Tibial nerve (tissue), 4 donors: ENCODE results near the gene BMPR1B. TPM values are rescaled to one million over a fixed set of nuclear protein-coding genes. Genes with fewer than 3 reads are reported as not detected.
A peak's percentile ranks its signal among the peaks of the same experiment; 100 is the strongest.

Experiments used
- DNase-seq, 2 donors: peaks; one replicate each; pipeline ENCODE4 v3.0.0-alpha.2; 2019; ENCODE audit warnings: low spot score in 2 of 2
- H3K27ac ChIP-seq, 4 donors: fragments of 200-600 bp; sonication (generic) in 3 of 4; one replicate each; pipeline ENCODE4 v1.5.1; 2017 to 2019; ENCODE audit warnings: mild to moderate bottlenecking in 1 of 4
- H3K27me3 ChIP-seq, 2 donors: fragments of 200-600 bp; sonication (generic) in 1 of 2; one replicate each; pipeline versions ENCODE4 v1.5.1 to v1.6.0; 2017 to 2019
- H3K36me3 ChIP-seq, 3 donors: fragments of 200-600 bp; sonication (generic); one replicate each; pipeline ENCODE4 v1.5.1; 2018 to 2019
- H3K4me1 ChIP-seq, 4 donors: fragments of 200-600 bp; sonication (generic) in 3 of 4; one replicate each; pipeline ENCODE4 v1.5.1; 2017 to 2019
- H3K4me3 ChIP-seq, 4 donors: fragments of 200-600 bp; sonication (generic) in 3 of 4; one replicate each; pipeline ENCODE4 v1.5.1; 2017 to 2019; ENCODE audit warnings: mild to moderate bottlenecking in 1 of 4, moderate library complexity in 1 of 4
- H3K9me3 ChIP-seq, 4 donors: fragments of 200-600 bp; sonication (generic) in 3 of 4; one replicate each; pipeline ENCODE4 v1.5.1; 2017 to 2019
- EP300 ChIP-seq, 2 donors: sonication (generic); formaldehyde crosslinking; IDR thresholded peaks; one replicate each; pipeline ENCODE4 v1.6.1; 2017; ENCODE audit warnings: antibody characterized with exemption in 2 of 2, mild to moderate bottlenecking in 1 of 2
- POLR2A ChIP-seq, 2 donors: fragments of 450-650 bp; IDR thresholded peaks; one replicate each; pipeline ENCODE4 v1.6.1; 2017; ENCODE audit warnings: antibody characterized with exemption in 2 of 2, mild to moderate bottlenecking in 2 of 2, moderate library complexity in 2 of 2
- WGBS, 2 donors: methylation state at CpG; one replicate each; pipeline ENCODE4 v1.1.5; 2018; 5-methylcytosine and 5-hydroxymethylcytosine counted together
- total RNA-seq, 4 donors: library from RNA; depleted of rRNA; stranded (reverse); fragments of >200 nt; gene quantifications; one replicate each; pipeline ENCODE4 v1.1.0, GENCODE V29; 2016
- TF ChIP-seq, protein P1 (sequence below), 5 experiments: fragments of 200-600 bp in 3 of 5; fragments of 450-650 bp in 2 of 5; sonication (generic) in 3 of 5; IDR thresholded peaks; one replicate each; pipeline ENCODE4 v1.5.1; 2016 to 2019; ENCODE audit warnings: antibody characterized with exemption in 5 of 5, mild to moderate bottlenecking in 3 of 5, moderate library complexity in 2 of 5

The BMPR1B gene
- total RNA-seq, 4 donors from 2014 or later: 9.3 to 32.1 (median 26.1) TPM

- no peak for DNase-seq
- Histone ChIP-seq H3K27me3 (no peaks in the 10 kb centered on the region), H3K36me3 (no peaks in the 10 kb centered on the region), H3K4me1 (peaks cover 0 to 26% (median 0%) of the 10 kb centered on the region in 4 donors), H3K27ac (peak overlapping the region in 3 of 4 donors; percentile 40 to 76 (median 65)), H3K9me3 (peaks cover 0 to 6% (median 0%) of the 10 kb centered on the region in 4 donors), H3K4me3 (no peak overlapping the region)
- no peak for TF ChIP-seq POLR2A (IDR thresholded peaks at IDR 0.05)
- TF ChIP-seq, protein P1, sequence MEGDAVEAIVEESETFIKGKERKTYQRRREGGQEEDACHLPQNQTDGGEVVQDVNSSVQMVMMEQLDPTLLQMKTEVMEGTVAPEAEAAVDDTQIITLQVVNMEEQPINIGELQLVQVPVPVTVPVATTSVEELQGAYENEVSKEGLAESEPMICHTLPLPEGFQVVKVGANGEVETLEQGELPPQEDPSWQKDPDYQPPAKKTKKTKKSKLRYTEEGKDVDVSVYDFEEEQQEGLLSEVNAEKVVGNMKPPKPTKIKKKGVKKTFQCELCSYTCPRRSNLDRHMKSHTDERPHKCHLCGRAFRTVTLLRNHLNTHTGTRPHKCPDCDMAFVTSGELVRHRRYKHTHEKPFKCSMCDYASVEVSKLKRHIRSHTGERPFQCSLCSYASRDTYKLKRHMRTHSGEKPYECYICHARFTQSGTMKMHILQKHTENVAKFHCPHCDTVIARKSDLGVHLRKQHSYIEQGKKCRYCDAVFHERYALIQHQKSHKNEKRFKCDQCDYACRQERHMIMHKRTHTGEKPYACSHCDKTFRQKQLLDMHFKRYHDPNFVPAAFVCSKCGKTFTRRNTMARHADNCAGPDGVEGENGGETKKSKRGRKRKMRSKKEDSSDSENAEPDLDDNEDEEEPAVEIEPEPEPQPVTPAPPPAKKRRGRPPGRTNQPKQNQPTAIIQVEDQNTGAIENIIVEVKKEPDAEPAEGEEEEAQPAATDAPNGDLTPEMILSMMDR (IDR thresholded peaks at IDR 0.05): no peak
- no peak for TF ChIP-seq EP300 (IDR thresholded peaks at IDR 0.05)
- 75 to 87% methylated on average over 1 of the region's 1 CpG for WGBS, 2 donors
Measured at GRCh38 chr4:94889523-94889922, 131.8 kb downstream of the BMPR1B start.

- H3K4me3 ChIP-seq: no peak overlapping the region
- peaks cover 0 to 30% (median under 1%) of the 10 kb centered on the region in 4 donors for H3K4me1 ChIP-seq
- H3K9me3 ChIP-seq: peaks cover 0 to 6% (median 0%) of the 10 kb centered on the region in 4 donors
- no peak for DNase-seq
- WGBS, 2 donors: 49 to 51% methylated on average over 3 of the region's 3 CpGs
- H3K27me3 ChIP-seq: no peaks in the 10 kb centered on the region
- TF ChIP-seq POLR2A (IDR thresholded peaks at IDR 0.05): no peak
- TF ChIP-seq EP300 (IDR thresholded peaks at IDR 0.05): peak in 1 of 2 donors; percentile 57
- TF ChIP-seq, protein P1 (IDR thresholded peaks at IDR 0.05): no peak
- peak overlapping the region in 3 of 4 donors; percentile 40 to 76 (median 65) for H3K27ac ChIP-seq
- H3K36me3 ChIP-seq: no peaks in the 10 kb centered on the region
Measured at GRCh38 chr4:94889946-94890345, 132.2 kb downstream of the BMPR1B start.

- TF ChIP-seq EP300 (IDR thresholded peaks at IDR 0.05) (no peak), POLR2A (IDR thresholded peaks at IDR 0.05) (no peak)
- TF ChIP-seq, protein P1 (IDR thresholded peaks at IDR 0.05): no peak
- H3K4me1 ChIP-seq: peaks cover 0 to 36% (median 2%) of the 10 kb centered on the region in 4 donors
- WGBS, 2 donors: 62 to 69% methylated on average over 3 of the region's 3 CpGs
- H3K9me3 ChIP-seq: peaks cover 0 to 6% (median 0%) of the 10 kb centered on the region in 4 donors
- no peak for DNase-seq
- no peaks in the 10 kb centered on the region for H3K36me3 ChIP-seq
- no peak overlapping the region for H3K4me3 ChIP-seq
- H3K27me3 ChIP-seq: no peaks in the 10 kb centered on the region
- H3K27ac ChIP-seq: peak overlapping the region in 2 of 4 donors; percentile 65 to 76
Measured at GRCh38 chr4:94890579-94890978, 132.8 kb downstream of the BMPR1B start.

DNA sequence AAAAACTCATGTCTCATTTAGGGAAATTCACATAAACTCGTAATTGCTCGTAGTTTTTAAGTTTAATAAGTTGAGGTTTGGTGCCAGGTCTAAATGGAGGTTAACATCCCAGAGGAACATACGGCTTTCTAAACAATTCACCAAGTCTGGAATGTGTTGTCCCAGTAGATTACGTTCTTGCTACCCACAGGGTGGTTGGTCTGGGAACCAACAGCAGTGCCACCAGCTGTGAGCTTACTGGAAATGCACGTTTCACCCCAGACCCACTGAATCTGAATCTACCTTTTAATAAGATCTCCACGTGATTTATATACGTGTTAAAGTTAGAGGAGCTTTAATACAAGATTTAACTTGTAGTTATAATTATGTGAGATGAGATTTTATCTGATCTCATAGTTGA lies 134.3 kb downstream of the BMPR1B start:
- peak overlapping the region in 3 of 4 donors; percentile 6 to 51 (median 34) for H3K27ac ChIP-seq
- no peaks in the 10 kb centered on the region for H3K27me3 ChIP-seq

GRCh38 chr4:94895081-94895480 lies 137.3 kb downstream of the BMPR1B start:
- peaks cover 0 to 6% (median 0%) of the 10 kb centered on the region in 4 donors for H3K9me3 ChIP-seq
- H3K27me3 ChIP-seq: no peaks in the 10 kb centered on the region
- H3K27ac ChIP-seq: no peak overlapping the region
- WGBS, 2 donors: 46 to 52% methylated on average over 2 of the region's 2 CpGs
- no peaks in the 10 kb centered on the region for H3K36me3 ChIP-seq
- TF ChIP-seq EP300 (IDR thresholded peaks at IDR 0.05): no peak
- TF ChIP-seq POLR2A (IDR thresholded peaks at IDR 0.05): no peak
- TF ChIP-seq, protein P1 (IDR thresholded peaks at IDR 0.05): no peak
- H3K4me3 ChIP-seq: no peak overlapping the region
- no peak for DNase-seq
- H3K4me1 ChIP-seq: peaks cover 0 to 38% (median 2%) of the 10 kb centered on the region in 4 donors

More for the DNA sequence above, 134.3 kb downstream of the BMPR1B start:
- DNase-seq: no peak
- peaks cover 0 to 6% (median 0%) of the 10 kb centered on the region in 4 donors for H3K9me3 ChIP-seq
- TF ChIP-seq EP300 (IDR thresholded peaks at IDR 0.05): no peak
- no peak for TF ChIP-seq POLR2A (IDR thresholded peaks at IDR 0.05)
- TF ChIP-seq, protein P1 (IDR thresholded peaks at IDR 0.05): peak in 1 of 5 experiments; percentile 8
- H3K4me3 ChIP-seq: no peak overlapping the region
- WGBS, 2 donors: 58 to 65% methylated on average over 7 of the region's 7 CpGs
- peaks cover 0 to 43% (median 2%) of the 10 kb centered on the region in 4 donors for H3K4me1 ChIP-seq
- H3K36me3 ChIP-seq: no peaks in the 10 kb centered on the region
